ENCODE data around the gene PRR5L. TPM values are rescaled to one million over a fixed set of nuclear protein-coding genes. Genes with fewer than 3 reads are reported as not detected.
A peak's percentile ranks its signal among the peaks of the same experiment; 100 is the strongest.

Gene PRR5L
- total and polyA plus RNA-seq, 2 donors: 4.1 to 5.9 TPM

- H3K27me3 ChIP-seq (ENCODE audit: control insufficient read depth in 2 of 2, insufficient read depth in 1 of 2, low read length in 1 of 2): no peaks in the 10 kb centered on the region
- no peaks in the 10 kb centered on the region for H3K4me1 ChIP-seq (ENCODE audit: control insufficient read depth in 2 of 2, insufficient read depth in 2 of 2, low read length in 2 of 2)
- DNase-seq (ENCODE audit: low read depth in 6 of 9, low spot score in 9 of 9): no peak
- H3K9me3 ChIP-seq (ENCODE audit: control insufficient read depth in 2 of 2, insufficient read depth in 1 of 2, low read length in 1 of 2): no peaks in the 10 kb centered on the region
- no peak overlapping the region for H3K27ac ChIP-seq (ENCODE audit: low read depth in 1 of 2, low read length in 1 of 2)
- H3K4me3 ChIP-seq (ENCODE audit: low read length in 2 of 2): no peak overlapping the region
- WGBS: 95% methylated on average over 3 of the region's 3 CpGs
- H3K36me3 ChIP-seq (ENCODE audit: control insufficient read depth in 2 of 2, insufficient read depth in 2 of 2, low read length in 1 of 2): peaks cover 14 to 26% of the 10 kb centered on the region in 2 donors
Measured at GRCh38 chr11:36273110-36273509, 23.0 kb upstream of the PRR5L start.

- Histone ChIP-seq H3K27ac (ENCODE audit: low read depth in 1 of 2, low read length in 1 of 2) (no peak overlapping the region), H3K9me3 (ENCODE audit: control insufficient read depth in 2 of 2, insufficient read depth in 1 of 2, low read length in 1 of 2) (no peaks in the 10 kb centered on the region), H3K4me3 (ENCODE audit: low read length in 2 of 2) (no peak overlapping the region), H3K27me3 (ENCODE audit: control insufficient read depth in 2 of 2, insufficient read depth in 1 of 2, low read length in 1 of 2) (no peaks in the 10 kb centered on the region), H3K4me1 (ENCODE audit: control insufficient read depth in 2 of 2, insufficient read depth in 2 of 2, low read length in 2 of 2) (no peaks in the 10 kb centered on the region), H3K36me3 (ENCODE audit: control insufficient read depth in 2 of 2, insufficient read depth in 2 of 2, low read length in 1 of 2) (peaks cover 14 to 34% of the 10 kb centered on the region in 2 donors)
- 98% methylated on average over 7 of the region's 7 CpGs for WGBS
- DNase-seq (ENCODE audit: low read depth in 6 of 9, low spot score in 9 of 9): no peak
Measured at GRCh38 chr11:36274414-36274813, 21.7 kb upstream of the PRR5L start.

GRCh38 chr11:36278531-36279282 is 17.4 kb upstream of the PRR5L start:
- WGBS: 91% methylated on average over 13 of the region's 13 CpGs
- peaks cover 4 to 20% of the 10 kb centered on the region in 2 donors for H3K36me3 ChIP-seq (ENCODE audit: control insufficient read depth in 2 of 2, insufficient read depth in 2 of 2, low read length in 1 of 2)
- no peak for DNase-seq (ENCODE audit: low read depth in 6 of 9, low spot score in 9 of 9)

GRCh38 chr11:36280531-36280930 is 15.6 kb upstream of the PRR5L start:
- H3K4me3 ChIP-seq (ENCODE audit: low read length in 2 of 2): no peak overlapping the region
- H3K27ac ChIP-seq (ENCODE audit: low read depth in 1 of 2, low read length in 1 of 2): no peak overlapping the region
- H3K4me1 ChIP-seq (ENCODE audit: control insufficient read depth in 2 of 2, insufficient read depth in 2 of 2, low read length in 2 of 2): no peaks in the 10 kb centered on the region
- peaks cover 0 to 8% of the 10 kb centered on the region in 2 donors for H3K36me3 ChIP-seq (ENCODE audit: control insufficient read depth in 2 of 2, insufficient read depth in 2 of 2, low read length in 1 of 2)
- no peak for DNase-seq (ENCODE audit: low read depth in 6 of 9, low spot score in 9 of 9)
- 91% methylated on average over 1 of the region's 1 CpG for WGBS
- H3K27me3 ChIP-seq (ENCODE audit: control insufficient read depth in 2 of 2, insufficient read depth in 1 of 2, low read length in 1 of 2): no peaks in the 10 kb centered on the region
- H3K9me3 ChIP-seq (ENCODE audit: control insufficient read depth in 2 of 2, insufficient read depth in 1 of 2, low read length in 1 of 2): peaks cover 0 to 4% of the 10 kb centered on the region in 2 donors

More at GRCh38 chr11:36278531-36279282, 17.4 kb upstream of the PRR5L start:
- H3K27ac ChIP-seq (ENCODE audit: low read depth in 1 of 2, low read length in 1 of 2): no peak overlapping the region
- no peak overlapping the region for H3K4me3 ChIP-seq (ENCODE audit: low read length in 2 of 2)
- peaks cover 0 to 4% of the 10 kb centered on the region in 2 donors for H3K9me3 ChIP-seq (ENCODE audit: control insufficient read depth in 2 of 2, insufficient read depth in 1 of 2, low read length in 1 of 2)
- H3K4me1 ChIP-seq (ENCODE audit: control insufficient read depth in 2 of 2, insufficient read depth in 2 of 2, low read length in 2 of 2): no peaks in the 10 kb centered on the region
- no peaks in the 10 kb centered on the region for H3K27me3 ChIP-seq (ENCODE audit: control insufficient read depth in 2 of 2, insufficient read depth in 1 of 2, low read length in 1 of 2)

GRCh38 chr11:36281850-36282249 is 14.2 kb upstream of the PRR5L start:
- Histone ChIP-seq H3K4me3 (ENCODE audit: low read length in 2 of 2) (no peak overlapping the region), H3K27ac (ENCODE audit: low read depth in 1 of 2, low read length in 1 of 2) (no peak overlapping the region), H3K4me1 (ENCODE audit: control insufficient read depth in 2 of 2, insufficient read depth in 2 of 2, low read length in 2 of 2) (no peaks in the 10 kb centered on the region), H3K9me3 (ENCODE audit: control insufficient read depth in 2 of 2, insufficient read depth in 1 of 2, low read length in 1 of 2) (peaks cover 0 to 4% of the 10 kb centered on the region in 2 donors), H3K27me3 (ENCODE audit: control insufficient read depth in 2 of 2, insufficient read depth in 1 of 2, low read length in 1 of 2) (no peaks in the 10 kb centered on the region), H3K36me3 (ENCODE audit: control insufficient read depth in 2 of 2, insufficient read depth in 2 of 2, low read length in 1 of 2) (peaks cover 0 to 8% of the 10 kb centered on the region in 2 donors)
- no peak for DNase-seq (ENCODE audit: low read depth in 6 of 9, low spot score in 9 of 9)
- WGBS: 99% methylated on average over 4 of the region's 4 CpGs

- WGBS: 95% methylated on average over 1 of the region's 1 CpG
- H3K27me3 ChIP-seq (ENCODE audit: control insufficient read depth in 2 of 2, insufficient read depth in 1 of 2, low read length in 1 of 2): no peaks in the 10 kb centered on the region
- H3K4me1 ChIP-seq (ENCODE audit: control insufficient read depth in 2 of 2, insufficient read depth in 2 of 2, low read length in 2 of 2): no peaks in the 10 kb centered on the region
- H3K27ac ChIP-seq (ENCODE audit: low read depth in 1 of 2, low read length in 1 of 2): no peak overlapping the region
- peaks cover 0 to 8% of the 10 kb centered on the region in 2 donors for H3K36me3 ChIP-seq (ENCODE audit: control insufficient read depth in 2 of 2, insufficient read depth in 2 of 2, low read length in 1 of 2)
- no peak for DNase-seq (ENCODE audit: low read depth in 6 of 9, low spot score in 9 of 9)
- H3K4me3 ChIP-seq (ENCODE audit: low read length in 2 of 2): no peak overlapping the region
- peaks cover 0 to 4% of the 10 kb centered on the region in 2 donors for H3K9me3 ChIP-seq (ENCODE audit: control insufficient read depth in 2 of 2, insufficient read depth in 1 of 2, low read length in 1 of 2)
Measured at GRCh38 chr11:36282926-36283325, 13.2 kb upstream of the PRR5L start.

GRCh38 chr11:36288442-36289225 is 7.5 kb upstream of the PRR5L start:
- DNase-seq (ENCODE audit: low read depth in 6 of 9, low spot score in 9 of 9): peak in 2 of 9 donors; percentile 3 to 12
- Histone ChIP-seq H3K27ac (ENCODE audit: low read depth in 1 of 2, low read length in 1 of 2) (peak overlapping the region in 1 of 2 donors; percentile 44), H3K27me3 (ENCODE audit: control insufficient read depth in 2 of 2, insufficient read depth in 1 of 2, low read length in 1 of 2) (no peaks in the 10 kb centered on the region), H3K9me3 (ENCODE audit: control insufficient read depth in 2 of 2, insufficient read depth in 1 of 2, low read length in 1 of 2) (no peaks in the 10 kb centered on the region), H3K4me3 (ENCODE audit: low read length in 2 of 2) (peak overlapping the region; percentile 55 to 80), H3K4me1 (ENCODE audit: control insufficient read depth in 2 of 2, insufficient read depth in 2 of 2, low read length in 2 of 2) (peaks cover 7 to 9% of the 10 kb centered on the region in 2 donors), H3K36me3 (ENCODE audit: control insufficient read depth in 2 of 2, insufficient read depth in 2 of 2, low read length in 1 of 2) (no peaks in the 10 kb centered on the region)
- WGBS: 46% methylated on average over 31 of the region's 31 CpGs

GRCh38 chr11:36289226-36289852 is 6.7 kb upstream of the PRR5L start, which contains the start of gene COMMD9:
Gene COMMD9, minus strand, starts transcription at chr11:36289424. Its CDS starts 12 bp downstream, at chr11:36289412.
- Histone ChIP-seq H3K27me3 (ENCODE audit: control insufficient read depth in 2 of 2, insufficient read depth in 1 of 2, low read length in 1 of 2) (no peaks in the 10 kb centered on the region), H3K4me3 (ENCODE audit: low read length in 2 of 2) (peak within 1 kb of the TSS; percentile 55 to 80), H3K4me1 (ENCODE audit: control insufficient read depth in 2 of 2, insufficient read depth in 2 of 2, low read length in 2 of 2) (peaks cover 7 to 9% of the 10 kb centered on the region in 2 donors), H3K27ac (ENCODE audit: low read depth in 1 of 2, low read length in 1 of 2) (peak within 1 kb of the TSS; percentile 44 to 57), H3K36me3 (ENCODE audit: control insufficient read depth in 2 of 2, insufficient read depth in 2 of 2, low read length in 1 of 2) (no peaks in the 10 kb centered on the region), H3K9me3 (ENCODE audit: control insufficient read depth in 2 of 2, insufficient read depth in 1 of 2, low read length in 1 of 2) (no peaks in the 10 kb centered on the region)
- under 1% methylated on average over 31 of the region's 31 CpGs for WGBS
- peak; percentile 81 to 95 (median 89) for DNase-seq (ENCODE audit: low read depth in 6 of 9, low spot score in 9 of 9)
